ENCODE results near the gene RELA. TPM values are rescaled to one million over a fixed set of nuclear protein-coding genes. Genes with fewer than 3 reads are reported as not detected.

Gene RELA
- total RNA-seq, 2 experiments from 2014 or later, result 379 to 382 TPM

GRCh38 chr11:65651339-65651588, 11.5 kb downstream of the RELA start:
- Mint-ChIP-seq H3K27ac (peak overlapping the region; percentile 97), H3K36me3 (ENCODE audit: low read depth) (peaks cover 80% of the 10 kb centered on the region), H3K4me1 (ENCODE audit: low read depth) (peaks cover 43% of the 10 kb centered on the region), H3K27me3 (no peaks in the 10 kb centered on the region), H3K4me3 (peak overlapping the region; percentile 88), H3K9me3 (no peaks in the 10 kb centered on the region)
- Histone ChIP-seq H3K9me3 (ENCODE audit: control insufficient read depth in 1 of 2, insufficient read depth in 1 of 2, low read length in 2 of 2) (no peaks in the 10 kb centered on the region), H3K27me3 (ENCODE audit: control insufficient read depth in 1 of 2, insufficient read depth in 2 of 2, low read length in 2 of 2) (no peaks in the 10 kb centered on the region), H3K27ac (ENCODE audit: low read depth in 1 of 2, low read length in 2 of 2) (peak overlapping the region; percentile 19 to 83), H3K4me3 (ENCODE audit: low read length) (no peak overlapping the region), H3K4me1 (ENCODE audit: insufficient read depth, low read length) (peaks cover 57% of the 10 kb centered on the region), H3K36me3 (ENCODE audit: insufficient read depth, low read length) (peaks cover 72% of the 10 kb centered on the region)
- ChIA-PET POLR2A (interaction anchor here (0.6 to 11.7 kb wide), 8 partner anchors 11 to 229 kb away, joined by 3 to 244 read pairs (median 18); partner anchors contain the start of genes FAM89B, KAT5, MAP3K11 and NEAT1), CTCF (interaction anchor here (1.0 to 2.3 kb wide), 3 partner anchors 10 to 237 kb away, joined by 3 to 9 read pairs (median 4); no protein-coding TSS in a partner anchor)
- no peak for TF ChIP-seq CTCF (IDR thresholded peaks at IDR 0.05)
- intact Hi-C loops (cut with DNase I, micrococcal nuclease), result loop anchor here (5.0 kb wide), 2 partner anchors 34 to 109 kb away; partner anchors contain the start of gene PCNX3 (in 1 of the 2)
- DNase-seq (peak in 1 of 14 experiments; percentile 5), ATAC-seq (ENCODE audit: poor library complexity) (no peak)

DNA sequence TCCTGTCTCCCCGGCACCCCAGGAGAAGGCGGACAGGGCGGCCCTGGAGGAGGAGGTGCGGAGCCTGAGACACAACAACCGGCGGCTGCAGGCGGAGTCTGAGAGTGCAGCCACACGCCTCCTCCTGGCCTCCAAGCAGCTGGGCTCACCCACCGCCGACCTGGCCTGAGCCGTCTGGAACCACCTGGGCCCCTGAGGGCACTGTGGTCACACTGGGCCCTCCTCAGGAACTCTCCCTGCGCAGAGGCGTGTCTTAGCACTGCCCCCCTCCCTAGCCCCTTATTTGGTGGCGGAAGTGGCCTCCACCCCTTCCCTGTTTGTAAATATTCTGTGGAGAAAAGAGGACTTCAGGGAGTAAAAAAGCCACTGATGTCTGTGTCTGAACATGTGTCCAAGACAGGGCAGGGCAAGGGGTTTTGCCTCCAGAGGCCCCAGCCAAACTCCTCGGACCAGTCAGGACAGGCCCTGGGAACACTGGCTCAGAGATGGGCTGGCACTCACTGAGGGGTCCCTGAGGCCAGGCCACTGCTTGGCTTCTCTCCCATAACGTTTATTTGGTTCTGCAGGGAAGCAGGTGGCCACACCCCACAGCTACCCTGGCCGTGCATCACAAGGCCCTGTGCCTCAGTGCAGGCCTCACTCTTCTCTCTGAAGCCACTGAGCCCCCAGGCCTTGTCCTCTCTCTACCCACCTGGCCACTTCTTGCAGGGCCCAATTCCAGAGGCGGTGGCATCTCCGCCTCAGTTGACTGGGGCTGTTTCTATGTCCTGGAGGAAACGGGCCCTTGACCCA, 12.0 kb downstream of the RELA start:
- Histone ChIP-seq H3K9me3 (ENCODE audit: control insufficient read depth in 1 of 2, insufficient read depth in 1 of 2, low read length in 2 of 2) (no peaks in the 10 kb centered on the region), H3K4me3 (ENCODE audit: low read length) (no peak overlapping the region), H3K36me3 (ENCODE audit: insufficient read depth, low read length) (peaks cover 72% of the 10 kb centered on the region), H3K27me3 (ENCODE audit: control insufficient read depth in 1 of 2, insufficient read depth in 2 of 2, low read length in 2 of 2) (no peaks in the 10 kb centered on the region), H3K27ac (ENCODE audit: low read depth in 1 of 2, low read length in 2 of 2) (peak overlapping the region; percentile 19 to 83), H3K4me1 (ENCODE audit: insufficient read depth, low read length) (peaks cover 55% of the 10 kb centered on the region)
- Mint-ChIP-seq H3K4me1 (ENCODE audit: low read depth) (peaks cover 38% of the 10 kb centered on the region), H3K9me3 (no peaks in the 10 kb centered on the region), H3K27ac (peak overlapping the region; percentile 97), H3K27me3 (no peaks in the 10 kb centered on the region), H3K36me3 (ENCODE audit: low read depth) (peaks cover 79% of the 10 kb centered on the region), H3K4me3 (peak overlapping the region; percentile 25)
- CTCF ChIA-PET, result interaction anchor here (1.4 kb wide), 1 partner anchor 10 kb away, joined by 4 read pairs; no protein-coding TSS in a partner anchor
- ATAC-seq (ENCODE audit: poor library complexity) (no peak), DNase-seq (peak in 2 of 14 experiments; percentile 2 to 41)
- POLR2A ChIA-PET, result interaction anchor here (3.4 to 11.7 kb wide), 4 partner anchors 11 to 70 kb away, joined by 15 to 244 read pairs (median 86); partner anchors contain the start of genes MAP3K11, PCNX3, RELA and RNASEH2C
- intact Hi-C loops (cut with DNase I, micrococcal nuclease), result loop anchor here (5.0 kb wide), 2 partner anchors 33 to 108 kb away; partner anchors contain the start of gene PCNX3 (in 1 of the 2)
- TF ChIP-seq CTCF (IDR thresholded peaks at IDR 0.05), result no peak

DNA sequence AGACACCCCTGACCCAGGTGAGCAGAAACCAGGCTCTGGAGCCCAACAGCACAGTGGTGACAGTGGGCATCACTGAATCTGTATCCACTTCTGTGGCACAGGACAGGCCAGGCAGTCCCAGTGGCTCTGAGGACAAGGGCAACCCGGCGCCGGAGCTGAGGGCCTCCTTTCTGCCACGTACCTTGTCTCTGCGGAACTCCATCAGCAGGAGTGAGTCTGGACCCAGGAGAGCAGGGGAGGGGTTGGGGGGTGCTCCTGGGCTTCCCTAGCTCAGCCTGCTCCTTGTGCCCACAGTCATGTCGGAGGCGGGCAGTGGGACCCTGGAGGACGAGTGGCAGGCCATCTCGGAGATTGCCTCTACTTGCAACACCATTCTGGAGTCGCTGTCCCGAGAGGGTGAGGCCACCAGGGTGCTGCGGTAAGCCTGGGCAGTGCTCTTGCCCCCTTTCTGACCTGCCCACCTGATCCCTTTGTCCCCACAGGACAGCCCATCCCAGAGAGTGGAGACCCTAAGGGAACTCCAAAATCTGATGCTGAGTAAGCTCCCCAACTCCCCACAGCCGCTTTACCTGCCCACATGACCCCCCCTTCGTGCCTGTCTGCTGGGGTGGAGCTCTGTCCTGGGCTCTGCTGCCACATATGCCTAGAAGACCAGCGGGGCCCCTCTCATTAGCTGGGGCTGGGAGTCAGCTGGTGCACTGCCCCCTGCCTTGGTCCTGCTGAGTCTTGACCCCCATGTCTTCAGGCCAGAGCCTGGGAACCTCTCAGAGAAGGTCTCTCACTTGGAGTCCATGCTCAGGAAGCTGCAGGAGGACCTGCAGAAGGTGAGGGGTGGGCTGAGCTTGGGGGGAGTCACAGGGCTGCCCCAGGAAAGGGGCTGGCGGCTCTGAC, 12.8 kb downstream of the RELA start:
- Mint-ChIP-seq H3K4me1 (ENCODE audit: low read depth) (peaks cover 32% of the 10 kb centered on the region), H3K27ac (no peak overlapping the region), H3K9me3 (no peaks in the 10 kb centered on the region), H3K27me3 (no peaks in the 10 kb centered on the region), H3K4me3 (peak overlapping the region; percentile 25), H3K36me3 (ENCODE audit: low read depth) (peaks cover 79% of the 10 kb centered on the region)
- no peak for TF ChIP-seq CTCF (IDR thresholded peaks at IDR 0.05)
- POLR2A ChIA-PET, result interaction anchor here (1.1 to 11.7 kb wide), 3 partner anchors 10 to 13 kb away, joined by 3 to 244 read pairs (median 93); partner anchors contain the start of genes RELA and SIPA1
- no peak overlapping the region for H3K27ac ChIP-seq (ENCODE audit: low read depth in 1 of 2, low read length in 2 of 2)
- no peak overlapping the region for H3K4me3 ChIP-seq (ENCODE audit: low read length)
- DNase-seq (peak in 2 of 14 experiments; percentile 2 to 35), ATAC-seq (ENCODE audit: poor library complexity) (no peak)
- peaks cover 72% of the 10 kb centered on the region for H3K36me3 ChIP-seq (ENCODE audit: insufficient read depth, low read length)
- H3K4me1 ChIP-seq (ENCODE audit: insufficient read depth, low read length), result peaks cover 54% of the 10 kb centered on the region
- CTCF ChIA-PET, result no interaction called here
- H3K9me3 ChIP-seq (ENCODE audit: control insufficient read depth in 1 of 2, insufficient read depth in 1 of 2, low read length in 2 of 2), result no peaks in the 10 kb centered on the region
- no peaks in the 10 kb centered on the region for H3K27me3 ChIP-seq (ENCODE audit: control insufficient read depth in 1 of 2, insufficient read depth in 2 of 2, low read length in 2 of 2)
- intact Hi-C loops (cut with DNase I, micrococcal nuclease), result loop anchor here (5.0 kb wide), 2 partner anchors 33 to 108 kb away; partner anchors contain the start of gene PCNX3 (in 1 of the 2)
